ENCODE results near the gene DHRS3.

Gene DHRS3

DNA sequence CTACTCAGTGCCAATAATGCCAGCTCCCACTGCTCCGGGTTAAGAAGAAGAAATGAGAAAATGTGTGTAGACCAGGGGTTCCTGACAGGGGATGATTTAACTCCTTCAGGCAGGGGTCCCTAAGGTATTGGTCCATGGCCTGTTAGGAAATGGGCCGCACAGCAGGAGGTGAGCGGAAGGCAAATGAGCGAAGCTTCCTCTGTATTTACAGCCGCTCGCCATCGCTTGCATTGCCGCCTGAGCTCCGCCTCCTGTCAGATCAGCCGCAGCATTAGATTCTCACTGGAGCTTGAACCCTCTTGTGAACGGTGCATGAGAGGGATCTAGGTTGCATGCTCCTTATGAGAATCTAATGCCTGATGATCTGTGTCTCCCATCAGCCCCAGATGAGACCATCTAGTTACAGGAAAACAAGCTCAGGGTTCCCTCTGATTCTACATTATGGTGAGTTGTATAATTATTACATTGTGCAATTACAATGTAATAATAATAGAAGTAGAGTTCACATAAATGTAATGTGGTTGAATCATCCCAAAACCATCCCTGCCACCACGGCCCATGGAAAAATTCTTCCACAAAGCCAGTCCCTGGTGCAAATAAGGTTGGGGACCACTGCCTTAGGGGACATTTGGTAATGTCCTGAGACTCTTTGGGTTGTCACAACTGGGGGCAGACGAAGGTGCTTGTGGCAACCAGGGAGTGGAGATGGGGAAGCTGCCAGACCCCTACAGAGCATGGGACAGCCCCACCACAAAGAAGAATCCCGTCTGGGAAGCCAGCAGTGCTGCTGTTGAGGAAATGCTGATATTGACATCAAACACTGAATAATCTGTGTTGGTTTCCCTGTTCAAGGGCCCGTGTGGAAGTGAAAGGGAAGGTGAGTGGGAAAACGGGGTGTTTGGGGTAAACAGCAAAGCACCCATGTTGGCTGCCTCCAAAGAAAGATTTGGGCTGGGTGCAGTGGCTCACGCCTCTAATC lies 60.8 kb downstream of the DHRS3 start:
- peak; percentile 68 for DNase-seq (ENCODE audit: low read depth)
- TF ChIP-seq, protein P1, sequence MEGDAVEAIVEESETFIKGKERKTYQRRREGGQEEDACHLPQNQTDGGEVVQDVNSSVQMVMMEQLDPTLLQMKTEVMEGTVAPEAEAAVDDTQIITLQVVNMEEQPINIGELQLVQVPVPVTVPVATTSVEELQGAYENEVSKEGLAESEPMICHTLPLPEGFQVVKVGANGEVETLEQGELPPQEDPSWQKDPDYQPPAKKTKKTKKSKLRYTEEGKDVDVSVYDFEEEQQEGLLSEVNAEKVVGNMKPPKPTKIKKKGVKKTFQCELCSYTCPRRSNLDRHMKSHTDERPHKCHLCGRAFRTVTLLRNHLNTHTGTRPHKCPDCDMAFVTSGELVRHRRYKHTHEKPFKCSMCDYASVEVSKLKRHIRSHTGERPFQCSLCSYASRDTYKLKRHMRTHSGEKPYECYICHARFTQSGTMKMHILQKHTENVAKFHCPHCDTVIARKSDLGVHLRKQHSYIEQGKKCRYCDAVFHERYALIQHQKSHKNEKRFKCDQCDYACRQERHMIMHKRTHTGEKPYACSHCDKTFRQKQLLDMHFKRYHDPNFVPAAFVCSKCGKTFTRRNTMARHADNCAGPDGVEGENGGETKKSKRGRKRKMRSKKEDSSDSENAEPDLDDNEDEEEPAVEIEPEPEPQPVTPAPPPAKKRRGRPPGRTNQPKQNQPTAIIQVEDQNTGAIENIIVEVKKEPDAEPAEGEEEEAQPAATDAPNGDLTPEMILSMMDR (conservative IDR thresholded peaks at IDR 0.05; ENCODE audit: low read length), result no peak
- no peak overlapping the region for H3K4me3 ChIP-seq (ENCODE audit: low read length)

DNA sequence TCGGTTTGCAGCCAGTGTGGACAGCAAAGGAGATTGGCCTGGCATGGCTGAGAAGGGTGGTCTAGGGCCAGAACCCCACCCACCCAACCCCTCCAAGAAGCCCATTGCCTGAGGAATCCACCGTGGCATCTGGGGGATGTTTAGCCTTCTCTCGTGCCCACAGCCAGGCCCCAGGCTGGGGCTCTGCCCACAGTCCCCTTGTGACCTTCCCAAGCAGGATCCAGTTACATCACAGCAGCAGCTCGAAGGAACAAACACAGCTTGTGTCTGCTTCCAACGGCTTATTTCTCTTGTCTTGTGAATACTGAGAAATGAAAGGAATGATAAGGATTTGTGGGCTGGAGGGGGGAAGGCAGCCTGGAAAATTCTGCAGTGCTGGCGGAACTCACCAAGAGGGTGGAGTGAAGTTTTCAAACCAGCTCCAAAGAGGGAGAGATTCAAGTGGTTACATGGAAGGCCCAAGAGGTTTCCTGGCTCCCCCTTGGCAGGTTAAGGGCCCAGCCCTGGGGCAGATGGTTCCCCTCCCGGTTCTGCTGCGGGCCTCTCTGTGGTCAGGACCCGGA lies 61.6 kb downstream of the DHRS3 start:
- DNase-seq (ENCODE audit: low read depth), result peak; percentile 98
- TF ChIP-seq, protein P1 (conservative IDR thresholded peaks at IDR 0.05; ENCODE audit: low read length), result no peak
- H3K4me3 ChIP-seq (ENCODE audit: low read length), result no peak overlapping the region

DNA sequence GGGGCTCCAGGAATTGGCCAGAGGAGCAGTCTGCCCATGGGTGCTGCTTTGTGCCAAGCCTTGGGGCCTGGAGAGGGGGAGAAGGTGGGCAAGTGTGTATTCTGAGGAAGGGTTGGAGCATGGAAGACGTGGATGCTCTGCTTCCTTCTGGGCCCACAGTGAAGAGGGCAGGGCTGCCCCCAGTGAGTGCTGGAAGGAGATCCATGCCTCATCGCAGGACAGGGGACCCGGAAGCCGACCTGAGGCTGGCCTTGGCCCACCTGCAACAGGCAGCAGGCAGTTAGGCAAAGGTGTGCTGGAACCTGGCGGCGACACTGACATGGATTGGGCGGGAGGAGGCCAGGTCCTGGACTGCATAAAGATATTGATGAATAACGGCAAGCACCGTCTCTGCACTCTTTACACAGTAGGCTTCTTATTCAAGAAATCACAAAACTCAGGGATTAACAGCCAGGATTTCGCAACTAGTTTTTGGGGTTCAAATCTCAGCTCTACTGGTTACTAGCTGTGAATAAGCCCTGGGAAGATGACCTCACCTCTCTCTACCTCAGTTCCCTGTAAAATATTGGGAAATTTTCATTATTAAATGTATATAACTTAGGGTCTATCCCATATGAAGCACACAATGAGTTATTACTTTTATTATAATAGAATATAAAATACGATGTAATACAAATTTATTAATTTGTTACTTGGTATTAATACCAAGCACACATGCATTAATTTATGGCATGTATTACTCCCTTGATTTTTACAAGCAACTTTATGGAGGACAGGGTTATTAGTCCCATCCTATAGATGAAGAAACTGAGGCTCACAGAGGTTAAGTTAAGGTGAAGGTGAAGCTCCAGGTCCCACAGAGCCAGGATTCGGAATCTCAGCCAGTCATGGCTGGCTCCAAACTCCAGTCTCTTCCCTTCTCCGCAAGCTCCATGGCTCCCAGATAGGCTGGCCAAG lies 62.3 kb downstream of the DHRS3 start:
- TF ChIP-seq, protein P1 (conservative IDR thresholded peaks at IDR 0.05; ENCODE audit: low read length), result no peak
- no peak overlapping the region for H3K4me3 ChIP-seq (ENCODE audit: low read length)
- no peak for DNase-seq (ENCODE audit: low read depth)

DNA sequence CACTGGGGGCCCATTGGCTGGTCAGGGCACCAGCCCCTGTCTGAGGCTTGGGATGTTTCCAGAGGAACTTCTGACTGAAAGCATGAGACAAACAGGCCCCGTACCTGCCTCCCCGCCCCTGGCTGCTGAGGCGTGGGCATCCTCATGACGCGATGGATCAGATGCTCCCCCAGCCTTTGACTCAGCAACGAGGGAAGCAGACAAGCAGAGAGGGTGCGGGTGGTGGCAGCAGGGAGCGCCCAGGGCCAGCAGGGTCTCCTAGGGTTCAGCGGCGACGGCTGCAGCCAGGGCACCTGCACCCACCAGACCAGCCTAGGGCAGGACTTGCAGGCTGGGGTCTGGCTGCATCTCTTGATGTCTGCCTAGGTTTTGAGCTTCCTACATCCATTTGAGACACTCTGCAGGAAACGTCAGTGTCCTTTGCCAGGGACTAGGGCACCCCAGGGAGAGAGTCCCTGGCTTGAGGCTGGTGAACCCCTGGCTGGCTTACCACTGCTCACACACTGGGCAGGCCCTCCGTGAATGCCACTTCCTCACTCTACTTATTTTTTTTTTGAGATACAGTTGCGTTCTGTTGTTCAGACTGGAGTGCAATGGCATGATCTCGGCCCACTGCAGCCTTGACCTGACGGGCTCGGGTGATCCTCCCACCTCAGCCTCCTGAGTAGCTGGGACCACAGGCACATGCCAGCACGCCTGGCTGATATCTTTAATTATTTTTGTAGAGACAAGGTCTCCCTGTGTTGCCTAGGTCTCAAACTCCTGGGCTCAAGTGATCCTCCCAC lies 63.3 kb downstream of the DHRS3 start:
- TF ChIP-seq, protein P1 (conservative IDR thresholded peaks at IDR 0.05; ENCODE audit: low read length), result no peak
- DNase-seq (ENCODE audit: low read depth), result no peak
- no peak overlapping the region for H3K4me3 ChIP-seq (ENCODE audit: low read length)

DNA sequence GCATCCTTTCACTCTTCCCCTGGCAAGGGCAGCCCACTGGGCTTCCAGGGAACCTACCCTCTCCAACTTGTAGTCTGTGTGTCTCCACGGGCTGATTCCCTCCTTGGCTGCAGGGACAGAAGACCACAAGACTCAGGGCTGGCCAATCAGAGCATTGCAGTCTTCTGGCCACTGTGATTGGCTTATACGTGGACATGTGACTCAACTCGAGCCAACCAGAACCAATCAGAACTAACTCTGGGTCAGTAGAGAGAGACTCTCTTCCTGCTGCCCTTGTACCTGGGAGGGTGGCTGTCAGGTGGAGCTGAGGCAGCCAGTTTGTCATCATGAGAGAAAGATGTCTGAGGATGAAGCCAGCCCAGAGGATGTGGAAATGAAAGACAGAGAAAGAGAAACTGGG lies 64.0 kb downstream of the DHRS3 start:
- TF ChIP-seq, protein P1 (conservative IDR thresholded peaks at IDR 0.05; ENCODE audit: low read length), result no peak
- DNase-seq (ENCODE audit: low read depth), result no peak
- no peak overlapping the region for H3K4me3 ChIP-seq (ENCODE audit: low read length)
